GM13977 (cell line): ENCODE measurements around the gene RRP15.

Experiments
- DNase-seq: peaks from one replicate; pipeline ENCODE4 v3.0.0; 2012; ENCODE audit warnings: low spot score
- CTCF ChIP-seq: IDR thresholded peaks from 2 replicates; pipeline ENCODE4 v1.5.1; 2012; ENCODE audit warnings: mild to moderate bottlenecking, control low read depth; ENCODE audit not compliant: insufficient read depth; ENCODE audit errors: extremely low read depth, missing control alignments
- in situ Hi-C: fragments of 300-500 bp; cut with MboI; formaldehyde crosslinking; loops from one replicate; pipeline ENCODE4 v1.12.0; 2022; ENCODE audit warnings: low sequenced_read_pairs, low pct_unique_long_range_greater_than_20kb, mixed read lengths, inconsistent platforms; ENCODE audit not compliant: unreplicated experiment

RRP15 gene

GRCh38 chr1:218328769-218329168, 43.7 kb downstream of the RRP15 start:
- DNase-seq, result no peak
- in situ Hi-C loops, result loop anchor here (25.0 kb wide), 3 partner anchors 859 to 1484 kb away; no protein-coding TSS in a partner anchor
- TF ChIP-seq CTCF, result no peak

GRCh38 chr1:218330043-218330623, 45.0 kb downstream of the RRP15 start:
- TF ChIP-seq CTCF, result peak; percentile 48
- DNase-seq, result peak; percentile 52
- in situ Hi-C loops, result loop anchor here (25.0 kb wide), 3 partner anchors 857 to 1482 kb away; no protein-coding TSS in a partner anchor

- in situ Hi-C loops, result loop anchor here (25.0 kb wide), 3 partner anchors 855 to 1480 kb away; no protein-coding TSS in a partner anchor
- DNase-seq, result no peak
- TF ChIP-seq CTCF, result no peak
These were observed 47.3 kb downstream of the RRP15 start for GRCh38 chr1:218332416-218332815.

- TF ChIP-seq CTCF, result no peak
- DNase-seq, result no peak
- in situ Hi-C loops, result loop anchor here (25.0 kb wide), 3 partner anchors 851 to 1476 kb away; no protein-coding TSS in a partner anchor
These were observed 51.2 kb downstream of the RRP15 start for GRCh38 chr1:218336328-218336727.

- TF ChIP-seq CTCF, result peak; percentile 62
- in situ Hi-C loops, result loop anchor here (25.0 kb wide), 3 partner anchors 848 to 1473 kb away; no protein-coding TSS in a partner anchor
- no peak for DNase-seq
These were observed 54.3 kb downstream of the RRP15 start for GRCh38 chr1:218339267-218339831.

- in situ Hi-C loops, result loop anchor here (25.0 kb wide), 3 partner anchors 846 to 1471 kb away; no protein-coding TSS in a partner anchor
- no peak for DNase-seq
- no peak for TF ChIP-seq CTCF
These were observed 56.2 kb downstream of the RRP15 start for GRCh38 chr1:218341325-218341724.
